SK-N-SH (cell line): ENCODE measurements around the gene EP400. TPM values are rescaled to one million over a fixed set of nuclear protein-coding genes. Genes with fewer than 3 reads are reported as not detected.
A peak's percentile ranks its signal among the peaks of the same experiment; 100 is the strongest.

ENCODE experiments used
- CTCF ChIA-PET: fragments of 300-600, 350-600 bp; formaldehyde crosslinking; extraction: SDS; loops from one replicate; lab custom pipeline; 2021; lab: Yijun Ruan, JAX
- POLR2A ChIA-PET: fragments of 350-600 bp; sonication (Branson Sonifier 250); formaldehyde crosslinking; extraction: SDS; loops from one replicate; lab custom pipeline; 2020; ENCODE audit warnings: antibody characterized with exemption, inconsistent platforms; lab: Yijun Ruan, JAX
- DNase-seq: peaks from one replicate; pipeline ENCODE4 v3.0.0; 2012
- H2AFZ ChIP-seq: fragments of 200-600 bp; sonication (generic); 2 replicates; pipeline ENCODE4 v1.8.1; 2016; ENCODE audit warnings: antibody characterized with exemption, mild to moderate bottlenecking, low read depth
- H3F3A ChIP-seq: fragments of 200-600 bp; sonication (generic); replicated peaks from 2 replicates; pipeline ENCODE3; 2016; ENCODE audit warnings: antibody characterized with exemption, mild to moderate bottlenecking; ENCODE audit not compliant: insufficient read depth
- H3K27ac ChIP-seq, 2 experiments: fragments of 200-500 bp in 1 of 2; fragments of 200-600 bp in 1 of 2; sonication (Bioruptor generic) in 1 of 2; sonication (generic), shearing (Covaris generic) in 1 of 2; 2 replicates each; pipeline versions ENCODE4 v1.5.1 to v1.6.1; 2014 to 2016; ENCODE audit warnings: low read depth in 2 of 2, inconsistent platforms in 1 of 2, low read length in 1 of 2, mild to moderate bottlenecking in 1 of 2, mixed read lengths in 1 of 2
- H3K27me3 ChIP-seq: fragments of 200-600 bp; sonication (generic), shearing (Covaris generic); 2 replicates; pipeline ENCODE4 v1.6.1; 2016; ENCODE audit warnings: mixed run types; ENCODE audit not compliant: insufficient read depth
- H3K36me3 ChIP-seq, 2 experiments: fragments of 200-500 bp in 1 of 2; fragments of 200-600 bp in 1 of 2; sonication (Bioruptor generic) in 1 of 2; sonication (generic) in 1 of 2; replicated peaks in 1 of 2; 2 replicates each; pipeline versions ENCODE3 to v1.5.1; 2014 to 2016; ENCODE audit warnings: low read length in 1 of 2, mild to moderate bottlenecking in 1 of 2; ENCODE audit not compliant: insufficient read depth in 2 of 2, control insufficient read depth in 1 of 2
- H3K4me1 ChIP-seq, 2 experiments: fragments of 200-500 bp in 1 of 2; fragments of 200-600 bp in 1 of 2; sonication (Bioruptor generic) in 1 of 2; sonication (generic), shearing (Covaris generic) in 1 of 2; 2 replicates each; pipeline versions ENCODE4 v1.5.1 to v1.6.1; 2014 to 2016; ENCODE audit warnings: low read depth in 1 of 2, low read length in 1 of 2, mixed run types in 1 of 2; ENCODE audit not compliant: insufficient read depth in 2 of 2, control insufficient read depth in 1 of 2
- H3K4me2 ChIP-seq: fragments of 200-600 bp; sonication (generic), shearing (Covaris generic); 2 replicates; pipeline ENCODE4 v1.6.1; 2017; ENCODE audit warnings: mixed run types
- H3K4me3 ChIP-seq, 2 experiments: fragments of 200-500 bp in 1 of 2; fragments of 200-600 bp in 1 of 2; sonication (Bioruptor generic) in 1 of 2; sonication (generic), shearing (Covaris generic) in 1 of 2; 2 replicates each; pipeline versions ENCODE4 v1.5.1 to v1.8.1; 2014 to 2016; ENCODE audit warnings: low read depth in 2 of 2, inconsistent platforms in 1 of 2, low read length in 1 of 2, mild to moderate bottlenecking in 1 of 2, mixed read lengths in 1 of 2, moderate library complexity in 1 of 2
- H3K79me2 ChIP-seq: fragments of 200-600 bp; sonication (generic); 2 replicates; pipeline ENCODE4 v1.8.1; 2017; ENCODE audit warnings: mild to moderate bottlenecking; ENCODE audit not compliant: insufficient read depth
- H3K9ac ChIP-seq: fragments of 200-600 bp; sonication (generic); 2 replicates; pipeline ENCODE4 v1.6.1; 2017; ENCODE audit warnings: mixed run types
- H3K9me2 ChIP-seq: fragments of 200-600 bp; sonication (generic); 2 replicates; pipeline ENCODE4 v1.6.1; 2017; ENCODE audit warnings: mixed run types
- H3K9me3 ChIP-seq: fragments of 200-600 bp; sonication (generic); 2 replicates; pipeline ENCODE4 v1.6.1; 2017; ENCODE audit warnings: mixed run types, mild to moderate bottlenecking, moderate library complexity
- H4K20me1 ChIP-seq: fragments of 200-600 bp; sonication (generic); 2 replicates; pipeline ENCODE4 v1.6.1; 2017; ENCODE audit warnings: mild to moderate bottlenecking, mixed run types; ENCODE audit not compliant: insufficient read depth
- CHD2 ChIP-seq: fragments of 150-350 bp; IDR thresholded peaks from 2 replicates; pipeline ENCODE4 v1.6.1; 2018; ENCODE audit warnings: low read length; ENCODE audit not compliant: partially characterized antibody
- EP300 ChIP-seq, 2 experiments: IDR thresholded peaks; 2 replicates each; pipeline versions ENCODE4 v1.4.0 to v1.6.1; 2012; ENCODE audit warnings: borderline replicate concordance in 1 of 2, low read depth in 1 of 2, low read length in 1 of 2
- FOSL2 ChIP-seq: IDR thresholded peaks from 2 replicates; pipeline ENCODE4 v1.4.0; 2012; ENCODE audit warnings: low read depth, mild to moderate bottlenecking, moderate library complexity, borderline replicate concordance
- JUND ChIP-seq: IDR thresholded peaks from 2 replicates; pipeline ENCODE4 v1.4.0; 2012
- RAD21 ChIP-seq: IDR thresholded peaks from 2 replicates; pipeline ENCODE4 v1.6.1; 2012; ENCODE audit warnings: mild to moderate bottlenecking, low read length
- RCOR1 ChIP-seq: fragments of 150-350 bp; IDR thresholded peaks from 2 replicates; pipeline ENCODE4 v1.6.1; 2017; ENCODE audit warnings: antibody characterized with exemption, low read length
- RFX5 ChIP-seq: IDR thresholded peaks from 2 replicates; pipeline ENCODE4 v1.6.1; 2012; ENCODE audit warnings: mild to moderate bottlenecking, improper control_type of control experiment, low read length
- RXRA ChIP-seq: IDR thresholded peaks from 2 replicates; pipeline ENCODE4 v1.4.0; 2012; ENCODE audit warnings: low read depth, mild to moderate bottlenecking, borderline replicate concordance
- SIN3A ChIP-seq: IDR thresholded peaks from 2 replicates; pipeline ENCODE4 v1.6.1; 2012; ENCODE audit warnings: low read depth, mild to moderate bottlenecking, low read length, moderate library complexity, borderline replicate concordance
- TAF1 ChIP-seq: IDR thresholded peaks from 2 replicates; pipeline ENCODE4 v1.6.1; 2012; ENCODE audit warnings: low read depth, mild to moderate bottlenecking, low read length, moderate library complexity, borderline replicate concordance
- TEAD4 ChIP-seq: IDR thresholded peaks from 2 replicates; pipeline ENCODE4 v1.4.0; 2012; ENCODE audit warnings: mild to moderate bottlenecking, borderline replicate concordance; ENCODE audit not compliant: insufficient read depth
- YY1 ChIP-seq: IDR thresholded peaks from 2 replicates; pipeline ENCODE4 v1.4.0; 2012; ENCODE audit warnings: low read depth, mild to moderate bottlenecking
- WGBS: methylation state at CpG from one replicate; pipeline ENCODE4 v1.1.6; 2017; ENCODE audit warnings: low lambda C conversion rate; 5-methylcytosine and 5-hydroxymethylcytosine counted together
- polyA plus RNA-seq, 3 experiments: library from polyadenylated mRNA; depleted of rRNA; stranded (reverse); fragments of >200 nt; gene quantifications; 2 replicates each; pipeline ENCODE4 v1.2.3, GENCODE V29; 2012
- TF ChIP-seq, protein P1 (sequence below): IDR thresholded peaks from 2 replicates; pipeline ENCODE4 v1.4.0; 2012; ENCODE audit warnings: low read depth, borderline replicate concordance
- TF ChIP-seq, protein P2 (sequence below): fragments of 200-600 bp; sonication (generic); IDR thresholded peaks from 2 replicates; pipeline ENCODE4 v1.6.1; 2017; ENCODE audit warnings: antibody characterized with exemption, mild to moderate bottlenecking, moderate library complexity
- TF ChIP-seq, protein P3 (sequence below): fragments of 150-350 bp; IDR thresholded peaks from 2 replicates; pipeline ENCODE4 v1.6.1; 2017; ENCODE audit warnings: antibody characterized with exemption, low read length, low read depth, borderline replicate concordance
- TF ChIP-seq, protein P4 (sequence below): IDR thresholded peaks from 2 replicates; pipeline ENCODE4 v1.4.0; 2012; ENCODE audit warnings: low read depth, borderline replicate concordance
- TF ChIP-seq, protein P5 (sequence below): IDR thresholded peaks from 2 replicates; pipeline ENCODE4; 2012
- TF ChIP-seq, protein P6 (sequence below): IDR thresholded peaks from 2 replicates; pipeline ENCODE4 v1.4.0; 2012; ENCODE audit warnings: low read depth

EP400 gene, protein sequence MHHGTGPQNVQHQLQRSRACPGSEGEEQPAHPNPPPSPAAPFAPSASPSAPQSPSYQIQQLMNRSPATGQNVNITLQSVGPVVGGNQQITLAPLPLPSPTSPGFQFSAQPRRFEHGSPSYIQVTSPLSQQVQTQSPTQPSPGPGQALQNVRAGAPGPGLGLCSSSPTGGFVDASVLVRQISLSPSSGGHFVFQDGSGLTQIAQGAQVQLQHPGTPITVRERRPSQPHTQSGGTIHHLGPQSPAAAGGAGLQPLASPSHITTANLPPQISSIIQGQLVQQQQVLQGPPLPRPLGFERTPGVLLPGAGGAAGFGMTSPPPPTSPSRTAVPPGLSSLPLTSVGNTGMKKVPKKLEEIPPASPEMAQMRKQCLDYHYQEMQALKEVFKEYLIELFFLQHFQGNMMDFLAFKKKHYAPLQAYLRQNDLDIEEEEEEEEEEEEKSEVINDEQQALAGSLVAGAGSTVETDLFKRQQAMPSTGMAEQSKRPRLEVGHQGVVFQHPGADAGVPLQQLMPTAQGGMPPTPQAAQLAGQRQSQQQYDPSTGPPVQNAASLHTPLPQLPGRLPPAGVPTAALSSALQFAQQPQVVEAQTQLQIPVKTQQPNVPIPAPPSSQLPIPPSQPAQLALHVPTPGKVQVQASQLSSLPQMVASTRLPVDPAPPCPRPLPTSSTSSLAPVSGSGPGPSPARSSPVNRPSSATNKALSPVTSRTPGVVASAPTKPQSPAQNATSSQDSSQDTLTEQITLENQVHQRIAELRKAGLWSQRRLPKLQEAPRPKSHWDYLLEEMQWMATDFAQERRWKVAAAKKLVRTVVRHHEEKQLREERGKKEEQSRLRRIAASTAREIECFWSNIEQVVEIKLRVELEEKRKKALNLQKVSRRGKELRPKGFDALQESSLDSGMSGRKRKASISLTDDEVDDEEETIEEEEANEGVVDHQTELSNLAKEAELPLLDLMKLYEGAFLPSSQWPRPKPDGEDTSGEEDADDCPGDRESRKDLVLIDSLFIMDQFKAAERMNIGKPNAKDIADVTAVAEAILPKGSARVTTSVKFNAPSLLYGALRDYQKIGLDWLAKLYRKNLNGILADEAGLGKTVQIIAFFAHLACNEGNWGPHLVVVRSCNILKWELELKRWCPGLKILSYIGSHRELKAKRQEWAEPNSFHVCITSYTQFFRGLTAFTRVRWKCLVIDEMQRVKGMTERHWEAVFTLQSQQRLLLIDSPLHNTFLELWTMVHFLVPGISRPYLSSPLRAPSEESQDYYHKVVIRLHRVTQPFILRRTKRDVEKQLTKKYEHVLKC (N-terminal part only)
- polyA plus RNA-seq (2012; rRNA removed): 5.4 and 7.0 TPM in 2 replicates
- polyA plus RNA-seq (2012; cell fraction: cytosol; rRNA removed): 8.4 and 9.4 TPM in 2 replicates
- polyA plus RNA-seq (2012; cell fraction: nucleus; rRNA removed): 33.1 and 41.9 TPM in 2 replicates

DNA sequence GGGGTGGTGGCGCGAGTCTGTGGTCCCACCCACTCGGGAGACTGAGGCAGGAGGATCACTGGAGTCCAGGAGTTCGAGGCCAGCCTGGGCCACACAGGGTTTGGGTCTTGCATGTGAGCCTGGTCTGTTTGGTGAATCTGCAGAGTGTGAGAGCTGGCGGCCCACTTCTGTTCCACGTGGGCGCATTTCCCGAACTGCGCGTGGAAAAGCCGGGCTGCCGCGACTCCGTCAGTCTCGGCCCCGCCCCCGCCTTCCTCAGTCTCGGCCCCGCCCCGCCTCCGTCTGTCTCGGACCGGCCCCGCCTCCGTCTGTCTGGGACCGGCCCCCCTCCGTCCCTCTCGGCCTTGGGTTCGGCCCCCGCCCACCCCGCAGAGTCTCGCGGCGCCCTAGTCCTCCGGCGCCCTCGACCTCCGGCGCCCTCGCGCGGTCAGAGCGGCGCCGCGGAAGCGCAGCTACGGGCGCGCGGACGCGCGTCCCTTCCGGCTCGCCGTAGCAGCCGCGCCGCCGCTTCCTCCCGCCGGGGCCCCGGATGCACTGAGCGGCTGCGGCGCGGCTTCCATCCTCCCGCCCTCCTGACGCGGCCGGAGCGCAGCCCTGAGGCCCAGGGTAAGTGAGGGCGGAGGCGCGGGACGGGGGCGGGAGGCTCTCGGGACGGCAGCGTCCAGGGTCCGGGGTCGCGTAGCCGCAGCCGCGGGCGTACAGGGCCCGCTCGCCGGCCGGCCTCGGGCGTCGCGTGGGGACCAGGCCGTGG, at the start of gene EP400:
Gene EP400 (plus strand): TSS at position 512 of the 751 bp plus-strand sequence. CDS start 10,678 bp downstream, outside the sequence.
- DNase-seq: peak; percentile 99
- peaks cover 46% of the 10 kb centered on the region for H3K79me2 ChIP-seq
- POLR2A ChIA-PET: interaction anchor here (0.6 to 1.5 kb wide), 4 partner anchors 9 to 46 kb away, joined by 3 read pairs; no protein-coding TSS in a partner anchor
- H3K4me1 ChIP-seq: peaks cover 0 to 4% of the 10 kb centered on the region in 2 experiments; a peak in 1 of 4 replicates
- peak within 1 kb of the TSS; percentile 57 to 58 for H3K27ac ChIP-seq
- no peaks in the 10 kb centered on the region for H3K36me3 ChIP-seq
- CTCF ChIA-PET: interaction anchor here (0.7 to 4.0 kb wide), 11 partner anchors 12 to 1033 kb away, joined by 3 to 27 read pairs (median 3); partner anchors contain the start of gene SFSWAP
- H3K4me3 ChIP-seq: peak within 1 kb of the TSS; percentile 70 to 95
- H3K9me2 ChIP-seq: no peaks in the 10 kb centered on the region
- peaks cover 15% of the 10 kb centered on the region for H3F3A ChIP-seq
- H3K9ac ChIP-seq: peak within 1 kb of the TSS; percentile 95
- no peaks in the 10 kb centered on the region for H3K27me3 ChIP-seq
- H3K9me3 ChIP-seq: no peaks in the 10 kb centered on the region
- WGBS: 9% methylated on average over 8 of the region's 97 CpGs
- H3K4me2 ChIP-seq: peak within 1 kb of the TSS; percentile 99
- H4K20me1 ChIP-seq: peaks cover 35% of the 10 kb centered on the region
- H2AFZ ChIP-seq: peak within 1 kb of the TSS; percentile 88; the same call in 1 of the 2 replicates
- TF ChIP-seq, protein P1, sequence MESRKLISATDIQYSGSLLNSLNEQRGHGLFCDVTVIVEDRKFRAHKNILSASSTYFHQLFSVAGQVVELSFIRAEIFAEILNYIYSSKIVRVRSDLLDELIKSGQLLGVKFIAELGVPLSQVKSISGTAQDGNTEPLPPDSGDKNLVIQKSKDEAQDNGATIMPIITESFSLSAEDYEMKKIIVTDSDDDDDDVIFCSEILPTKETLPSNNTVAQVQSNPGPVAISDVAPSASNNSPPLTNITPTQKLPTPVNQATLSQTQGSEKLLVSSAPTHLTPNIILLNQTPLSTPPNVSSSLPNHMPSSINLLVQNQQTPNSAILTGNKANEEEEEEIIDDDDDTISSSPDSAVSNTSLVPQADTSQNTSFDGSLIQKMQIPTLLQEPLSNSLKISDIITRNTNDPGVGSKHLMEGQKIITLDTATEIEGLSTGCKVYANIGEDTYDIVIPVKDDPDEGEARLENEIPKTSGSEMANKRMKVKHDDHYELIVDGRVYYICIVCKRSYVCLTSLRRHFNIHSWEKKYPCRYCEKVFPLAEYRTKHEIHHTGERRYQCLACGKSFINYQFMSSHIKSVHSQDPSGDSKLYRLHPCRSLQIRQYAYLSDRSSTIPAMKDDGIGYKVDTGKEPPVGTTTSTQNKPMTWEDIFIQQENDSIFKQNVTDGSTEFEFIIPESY: peak; percentile 91
- TF ChIP-seq FOSL2 (no peak), RCOR1 (peak; percentile 18; the same call in 1 of the 2 replicates), YY1 (no peak), SIN3A (peak; percentile 26; the same call in 1 of the 2 replicates), JUND (no peak), RXRA (no peak), RAD21 (peak; percentile 65), EP300 (IDR thresholded peaks at IDR 0.05; ENCODE audit: borderline replicate concordance in 1 of 2, low read depth in 1 of 2, low read length in 1 of 2) (peak; percentile 11 to 20; a peak in 1 of 4 replicates), RFX5 (no peak), TAF1 (peak; percentile 46; the same call in 1 of the 2 replicates), CHD2 (peak; percentile 97), TEAD4 (no peak)
- TF ChIP-seq, protein P2, sequence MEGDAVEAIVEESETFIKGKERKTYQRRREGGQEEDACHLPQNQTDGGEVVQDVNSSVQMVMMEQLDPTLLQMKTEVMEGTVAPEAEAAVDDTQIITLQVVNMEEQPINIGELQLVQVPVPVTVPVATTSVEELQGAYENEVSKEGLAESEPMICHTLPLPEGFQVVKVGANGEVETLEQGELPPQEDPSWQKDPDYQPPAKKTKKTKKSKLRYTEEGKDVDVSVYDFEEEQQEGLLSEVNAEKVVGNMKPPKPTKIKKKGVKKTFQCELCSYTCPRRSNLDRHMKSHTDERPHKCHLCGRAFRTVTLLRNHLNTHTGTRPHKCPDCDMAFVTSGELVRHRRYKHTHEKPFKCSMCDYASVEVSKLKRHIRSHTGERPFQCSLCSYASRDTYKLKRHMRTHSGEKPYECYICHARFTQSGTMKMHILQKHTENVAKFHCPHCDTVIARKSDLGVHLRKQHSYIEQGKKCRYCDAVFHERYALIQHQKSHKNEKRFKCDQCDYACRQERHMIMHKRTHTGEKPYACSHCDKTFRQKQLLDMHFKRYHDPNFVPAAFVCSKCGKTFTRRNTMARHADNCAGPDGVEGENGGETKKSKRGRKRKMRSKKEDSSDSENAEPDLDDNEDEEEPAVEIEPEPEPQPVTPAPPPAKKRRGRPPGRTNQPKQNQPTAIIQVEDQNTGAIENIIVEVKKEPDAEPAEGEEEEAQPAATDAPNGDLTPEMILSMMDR: peak; percentile 50
- TF ChIP-seq, protein P3, sequence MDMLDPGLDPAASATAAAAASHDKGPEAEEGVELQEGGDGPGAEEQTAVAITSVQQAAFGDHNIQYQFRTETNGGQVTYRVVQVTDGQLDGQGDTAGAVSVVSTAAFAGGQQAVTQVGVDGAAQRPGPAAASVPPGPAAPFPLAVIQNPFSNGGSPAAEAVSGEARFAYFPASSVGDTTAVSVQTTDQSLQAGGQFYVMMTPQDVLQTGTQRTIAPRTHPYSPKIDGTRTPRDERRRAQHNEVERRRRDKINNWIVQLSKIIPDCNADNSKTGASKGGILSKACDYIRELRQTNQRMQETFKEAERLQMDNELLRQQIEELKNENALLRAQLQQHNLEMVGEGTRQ: no peak
- TF ChIP-seq, protein P4, sequence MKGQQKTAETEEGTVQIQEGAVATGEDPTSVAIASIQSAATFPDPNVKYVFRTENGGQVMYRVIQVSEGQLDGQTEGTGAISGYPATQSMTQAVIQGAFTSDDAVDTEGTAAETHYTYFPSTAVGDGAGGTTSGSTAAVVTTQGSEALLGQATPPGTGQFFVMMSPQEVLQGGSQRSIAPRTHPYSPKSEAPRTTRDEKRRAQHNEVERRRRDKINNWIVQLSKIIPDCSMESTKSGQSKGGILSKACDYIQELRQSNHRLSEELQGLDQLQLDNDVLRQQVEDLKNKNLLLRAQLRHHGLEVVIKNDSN: no peak
- TF ChIP-seq, protein P5, sequence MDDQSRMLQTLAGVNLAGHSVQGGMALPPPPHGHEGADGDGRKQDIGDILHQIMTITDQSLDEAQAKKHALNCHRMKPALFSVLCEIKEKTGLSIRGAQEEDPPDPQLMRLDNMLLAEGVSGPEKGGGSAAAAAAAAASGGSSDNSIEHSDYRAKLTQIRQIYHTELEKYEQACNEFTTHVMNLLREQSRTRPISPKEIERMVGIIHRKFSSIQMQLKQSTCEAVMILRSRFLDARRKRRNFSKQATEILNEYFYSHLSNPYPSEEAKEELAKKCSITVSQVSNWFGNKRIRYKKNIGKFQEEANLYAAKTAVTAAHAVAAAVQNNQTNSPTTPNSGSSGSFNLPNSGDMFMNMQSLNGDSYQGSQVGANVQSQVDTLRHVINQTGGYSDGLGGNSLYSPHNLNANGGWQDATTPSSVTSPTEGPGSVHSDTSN: no peak
- TF ChIP-seq, protein P6, sequence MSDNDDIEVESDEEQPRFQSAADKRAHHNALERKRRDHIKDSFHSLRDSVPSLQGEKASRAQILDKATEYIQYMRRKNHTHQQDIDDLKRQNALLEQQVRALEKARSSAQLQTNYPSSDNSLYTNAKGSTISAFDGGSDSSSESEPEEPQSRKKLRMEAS: peak; percentile 28; the same call in 1 of the 2 replicates
